H1 (cell line): ENCODE measurements around the gene TEX51. TPM values are rescaled to one million over a fixed set of nuclear protein-coding genes. Genes with fewer than 3 reads are reported as not detected.

Experiments used
- CTCF ChIA-PET: fragments of 300-600 bp; sonication (Branson Sonifier 250); formaldehyde crosslinking; loops from one replicate; lab custom pipeline; 2021; ENCODE audit not compliant: partially characterized antibody; lab: Charles Lee
- POLR2A ChIA-PET: fragments of 300-600 bp; sonication (Branson Sonifier 250); formaldehyde crosslinking; loops from one replicate; lab custom pipeline; 2021; ENCODE audit warnings: inconsistent platforms; ENCODE audit not compliant: partially characterized antibody; lab: Charles Lee
- DNase-seq, 2 experiments: peaks; one replicate each; pipeline versions ENCODE4 v3.0.0 to v3.0.0-alpha.2; 2010 to 2022; ENCODE audit warnings: low spot score in 2 of 2, low read depth in 1 of 2, mixed read lengths in 1 of 2
- FAIRE-seq: peaks from 2 replicates; lab custom pipeline; 2011; peaks lifted over from hg19 to GRCh38; lab: Jason Lieb, UNC
- H2AFZ ChIP-seq: 2 replicates; pipeline ENCODE4 v1.8.1; 2012; ENCODE audit warnings: low read length, inconsistent platforms
- H2AK5ac ChIP-seq: 2 replicates; pipeline ENCODE4 v1.6.1; 2013; ENCODE audit warnings: low read depth, low read length
- H2BK120ac ChIP-seq: replicated peaks from 2 replicates; pipeline ENCODE3; 2013; ENCODE audit warnings: low read depth, low read length, inconsistent platforms
- H2BK12ac ChIP-seq: 2 replicates; pipeline ENCODE4 v1.6.1; 2013; ENCODE audit warnings: low read depth, low read length
- H2BK15ac ChIP-seq: 2 replicates; pipeline ENCODE4 v1.6.1; 2013; ENCODE audit warnings: low read length
- H2BK20ac ChIP-seq: 2 replicates; pipeline ENCODE4 v1.6.1; 2013; ENCODE audit warnings: low read length
- H2BK5ac ChIP-seq: 2 replicates; pipeline ENCODE4 v1.6.1; 2013; ENCODE audit warnings: low read depth, low read length
- H3K14ac ChIP-seq: 2 replicates; pipeline ENCODE4 v1.6.1; 2013; ENCODE audit warnings: inconsistent platforms; ENCODE audit not compliant: insufficient read length
- H3K18ac ChIP-seq: 2 replicates; pipeline ENCODE4 v1.6.1; 2013; ENCODE audit warnings: low read length; ENCODE audit errors: extremely low read depth
- H3K23ac ChIP-seq: 2 replicates; pipeline ENCODE4 v1.6.1; 2013; ENCODE audit warnings: inconsistent platforms; ENCODE audit not compliant: insufficient read length
- H3K23me2 ChIP-seq: 2 replicates; pipeline ENCODE4 v1.6.1; 2013; ENCODE audit warnings: low read depth, low read length
- H3K27ac ChIP-seq: 2 replicates; pipeline ENCODE4 v1.6.1; 2011; ENCODE audit warnings: low read depth, low read length, inconsistent platforms
- H3K27me3 ChIP-seq, 4 experiments: replicated peaks in 1 of 4; 1 replicate in 1 of 4; 2 replicates in 3 of 4; pipeline versions ENCODE4 v1.6.1 to v1.8.1; 2011 to 2013; ENCODE audit warnings: low read length in 3 of 4, mild to moderate bottlenecking in 3 of 4, inconsistent platforms in 2 of 4, mixed read lengths in 2 of 4, moderate library complexity in 1 of 4; ENCODE audit not compliant: control insufficient read depth in 3 of 4, insufficient read depth in 3 of 4; ENCODE audit errors: extremely low read depth in 1 of 4
- H3K36me3 ChIP-seq, 4 experiments: 2 replicates each; pipeline versions ENCODE4 v1.6.1 to v1.8.1; 2011 to 2013; ENCODE audit warnings: mild to moderate bottlenecking in 4 of 4, low read length in 3 of 4, moderate library complexity in 2 of 4, control low read depth in 1 of 4, inconsistent platforms in 1 of 4; ENCODE audit not compliant: insufficient read depth in 4 of 4, control insufficient read depth in 2 of 4
- H3K4ac ChIP-seq: replicated peaks from 2 replicates; pipeline ENCODE3; 2013; ENCODE audit warnings: low read length, low read depth, mixed read lengths, inconsistent platforms; ENCODE audit not compliant: insufficient read length
- H3K4me1 ChIP-seq, 4 experiments: replicated peaks in 1 of 4; 1 replicate in 1 of 4; 2 replicates in 3 of 4; pipeline versions ENCODE4 v1.6.1 to v1.8.1; 2011 to 2013; ENCODE audit warnings: low read length in 3 of 4, inconsistent platforms in 2 of 4, mixed read lengths in 1 of 4; ENCODE audit not compliant: insufficient read depth in 4 of 4, control insufficient read depth in 3 of 4
- H3K4me2 ChIP-seq, 2 experiments: 2 replicates each; pipeline versions ENCODE4 v1.6.1 to v1.8.1; 2011 to 2013; ENCODE audit warnings: low read depth in 2 of 2, low read length in 2 of 2, control low read depth in 1 of 2, inconsistent platforms in 1 of 2, mild to moderate bottlenecking in 1 of 2; ENCODE audit not compliant: insufficient read depth in 1 of 2
- H3K4me3 ChIP-seq, 4 experiments: fragments of 200-600, 300-600 bp in 1 of 4; sonication (generic), shearing (Covaris generic), sonication (Bioruptor Twin) in 1 of 4; 2 replicates each; pipeline versions ENCODE4 v1.5.1 to v1.8.1; 2011 to 2016; ENCODE audit warnings: low read length in 4 of 4, low read depth in 3 of 4, control low read depth in 2 of 4, inconsistent platforms in 2 of 4, mild to moderate bottlenecking in 2 of 4, mixed read lengths in 1 of 4, moderate library complexity in 1 of 4; ENCODE audit not compliant: insufficient read depth in 2 of 4; ENCODE audit errors: extremely low read depth in 1 of 4
- H3K56ac ChIP-seq: replicated peaks from 2 replicates; pipeline ENCODE3; 2013; ENCODE audit warnings: low read depth, mild to moderate bottlenecking, mixed read lengths, low read length, inconsistent platforms; ENCODE audit not compliant: insufficient read length
- H3K79me1 ChIP-seq: 2 replicates; pipeline ENCODE4 v1.6.1; 2013; ENCODE audit warnings: low read depth, low read length, control low read depth
- H3K79me2 ChIP-seq, 2 experiments: 2 replicates each; pipeline versions ENCODE4 v1.6.1 to v1.8.1; 2012 to 2013; ENCODE audit warnings: low read length in 2 of 2, mild to moderate bottlenecking in 2 of 2, inconsistent platforms in 1 of 2; ENCODE audit not compliant: insufficient read depth in 2 of 2, control insufficient read depth in 1 of 2
- H3K9ac ChIP-seq, 4 experiments: replicated peaks in 1 of 4; 1 replicate in 1 of 4; 2 replicates in 3 of 4; pipeline versions ENCODE4 v1.6.1 to v1.8.1; 2011 to 2013; ENCODE audit warnings: low read depth in 3 of 4, low read length in 3 of 4, control low read depth in 2 of 4, mild to moderate bottlenecking in 2 of 4, moderate library complexity in 2 of 4, inconsistent platforms in 1 of 4; ENCODE audit errors: extremely low read depth in 1 of 4
- H3K9me3 ChIP-seq, 2 experiments: 2 replicates each; pipeline versions ENCODE4 v1.6.1 to v1.8.1; 2012 to 2013; ENCODE audit warnings: mild to moderate bottlenecking in 2 of 2, moderate library complexity in 2 of 2, control low read depth in 1 of 2, inconsistent platforms in 1 of 2, low read depth in 1 of 2, low read length in 1 of 2, mixed read lengths in 1 of 2; ENCODE audit not compliant: insufficient read depth in 2 of 2
- H4K20me1 ChIP-seq, 2 experiments: replicated peaks in 1 of 2; 2 replicates each; pipeline versions ENCODE3 to v1.8.1; 2011 to 2013; ENCODE audit warnings: inconsistent platforms in 2 of 2, low read length in 2 of 2, mild to moderate bottlenecking in 1 of 2; ENCODE audit not compliant: insufficient read depth in 2 of 2, control insufficient read depth in 1 of 2
- H4K5ac ChIP-seq: 2 replicates; pipeline ENCODE4 v1.6.1; 2013; ENCODE audit warnings: low read length, low read depth, mixed read lengths, inconsistent platforms; ENCODE audit not compliant: insufficient read length
- H4K8ac ChIP-seq: 2 replicates; pipeline ENCODE4 v1.8.0; 2013; ENCODE audit warnings: mild to moderate bottlenecking, moderate library complexity, low read length, inconsistent platforms; ENCODE audit not compliant: insufficient read depth; ENCODE audit errors: extremely low read depth
- H4K91ac ChIP-seq: replicated peaks from 2 replicates; pipeline ENCODE3; 2013; ENCODE audit warnings: low read length, mixed read lengths, inconsistent platforms; ENCODE audit not compliant: insufficient read length
- ATF3 ChIP-seq: IDR thresholded peaks from 2 replicates; pipeline ENCODE4 v1.6.1; 2011; ENCODE audit warnings: low read depth, mild to moderate bottlenecking, low read length; ENCODE audit not compliant: insufficient read depth
- EGR1 ChIP-seq: IDR thresholded peaks from 2 replicates; pipeline ENCODE4 v1.6.1; 2011; ENCODE audit warnings: low read depth, low read length, borderline replicate concordance
- RAD21 ChIP-seq, 2 experiments: IDR thresholded peaks in 1 of 2; conservative IDR thresholded peaks in 1 of 2; 2 replicates each; pipeline ENCODE4 v1.6.1; 2011; ENCODE audit warnings: low read depth in 2 of 2, low read length in 2 of 2, improper control_type of control experiment in 1 of 2, inconsistent platforms in 1 of 2, mild to moderate bottlenecking in 1 of 2, moderate library complexity in 1 of 2
- RBBP5 ChIP-seq: IDR thresholded peaks from 2 replicates; pipeline ENCODE4 v1.7.1; 2012; ENCODE audit warnings: low read depth, mild to moderate bottlenecking, inconsistent platforms, low read length, moderate library complexity, borderline replicate concordance
- SUZ12 ChIP-seq: fragments of 200-600 bp; sonication (generic); IDR thresholded peaks from 2 replicates; pipeline ENCODE4 v1.6.1; 2012; ENCODE audit warnings: mild to moderate bottlenecking, inconsistent platforms, low read length, moderate library complexity, mixed read lengths
- WGBS, 2 experiments: shearing (Covaris generic) in 1 of 2; methylation state at CpG; one replicate each; pipeline versions ENCODE4 v1.1.6 to v1.1.7; 2013 to 2015; ENCODE audit warnings: low lambda C conversion rate in 2 of 2, mixed read lengths in 2 of 2, inconsistent platforms in 1 of 2, low coverage in 1 of 2, missing lambda C conversion rate in 1 of 2; ENCODE audit not compliant: insufficient replicate concordance in 2 of 2, insufficient coverage in 1 of 2, insufficient read length in 1 of 2; ENCODE audit errors: extremely low coverage in 1 of 2, missing lambda C conversion rate in 1 of 2; 5-methylcytosine and 5-hydroxymethylcytosine counted together
- polyA plus RNA-seq, 7 experiments: library from polyadenylated mRNA; depleted of rRNA in 3 of 7; stranded (reverse) in 5 of 7; unstranded in 2 of 7; fragments of >200 nt in 5 of 7; fragments of 200-250 nt in 2 of 7; gene quantifications; 1 replicate in 5 of 7; 2 replicates in 1 of 7; 4 replicates in 1 of 7; pipeline versions ENCODE4 v1.2.1 to v1.2.3, GENCODE V29; 2011 to 2013; ENCODE audit warnings: missing spikeins in 2 of 7, mixed read lengths in 2 of 7
- total RNA-seq: library from RNA; stranded (reverse); fragmentation: NEBNext Ultra II Directional; extraction: Animal tissue kit (Norgen Biotek cat#: 25700); gene quantifications from 2 replicates; pipeline ENCODE4 v1.2.1, GENCODE V29; 2021

TEX51 gene
- total and polyA plus RNA-seq, 2 of the 8 experiments (the other 6 are each of a cell fraction or from before 2014, with no cell fraction given), result not detected

DNA sequence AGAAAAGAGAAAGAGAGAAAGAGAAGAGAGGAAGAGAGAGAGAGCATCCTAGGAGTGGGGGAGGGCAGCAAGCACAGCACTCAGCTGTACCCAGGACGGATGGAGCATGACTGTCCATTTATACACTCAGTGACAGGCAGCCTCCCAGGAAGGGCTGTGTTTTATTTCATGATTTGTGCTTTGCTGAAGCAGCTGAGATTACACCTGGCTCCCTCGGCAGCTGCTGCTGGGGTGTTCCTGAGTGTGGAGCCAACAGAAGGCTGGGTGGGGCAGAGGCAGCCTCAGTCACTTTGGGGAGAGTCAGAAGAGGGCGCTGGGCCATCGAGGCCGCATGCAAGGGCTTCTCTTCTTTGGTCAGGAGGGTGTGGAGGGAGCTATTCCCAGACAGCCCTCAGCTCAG lies 47.8 kb upstream of the TEX51 start:
- Histone ChIP-seq H3K14ac (no peak overlapping the region), H3K36me3 (no peaks in the 10 kb centered on the region), H3K79me1 (no peaks in the 10 kb centered on the region), H3K27ac (no peak overlapping the region), H4K5ac (no peak overlapping the region), H2BK5ac (no peak overlapping the region), H4K91ac (no peak overlapping the region), H3K9me3 (no peaks in the 10 kb centered on the region), H3K56ac (no peak overlapping the region), H3K27me3 (no peaks in the 10 kb centered on the region; a peak in 1 of 7 replicates), H4K8ac (no peak overlapping the region), H3K4me2 (no peak overlapping the region), H2AFZ (no peak overlapping the region), H2BK120ac (no peak overlapping the region), H3K79me2 (no peaks in the 10 kb centered on the region), H4K20me1 (no peaks in the 10 kb centered on the region), H3K4me1 (no peaks in the 10 kb centered on the region), H3K23ac (no peak overlapping the region), H2BK15ac (no peak overlapping the region), H3K23me2 (no peaks in the 10 kb centered on the region), H2AK5ac (no peak overlapping the region), H2BK20ac (no peak overlapping the region)
- CTCF ChIA-PET, result interaction anchor here (1.0 to 3.6 kb wide), 8 partner anchors 8 to 121 kb away, joined by 3 to 18 read pairs (median 6); no protein-coding TSS in a partner anchor
- POLR2A ChIA-PET, result interaction anchor here (0.9 kb wide), 1 partner anchor 35 kb away, joined by 3 read pairs; no protein-coding TSS in a partner anchor
- WGBS, 2 experiments, result 83% methylated on average over 5 of the region's 5 CpGs; no CpG with 5 or more reads in 1 of the 2 experiments
- DNase-seq, result no peak
- TF ChIP-seq SUZ12 (no peak), RBBP5 (no peak), ATF3 (no peak), EGR1 (no peak), RAD21 (IDR thresholded peaks at IDR 0.05 in 1 of 2, conservative IDR thresholded peaks at IDR 0.05 in 1 of 2; ENCODE audit: low read depth in 2 of 2, low read length in 2 of 2) (peak in 1 of 2 experiments; percentile 11; a peak in 1 of 4 replicates)
- TF ChIP-seq, all 59 proteins: peak for 1
- H3K18ac ChIP-seq, result no peak overlapping the region
- H2BK12ac ChIP-seq, result no peak overlapping the region
- no peak for FAIRE-seq
- H3K4me3 ChIP-seq, result no peak overlapping the region
- H3K4ac ChIP-seq, result no peak overlapping the region
- no peak overlapping the region for H3K9ac ChIP-seq
